GM21529 (cell line): Measurements from ENCODE around the gene CDK2AP2.

Experiments used
- ATAC-seq: cut with Tn5 transposase; IDR thresholded peaks from one replicate; pipeline ENCODE4 v1.9.1; 2021; ENCODE audit not compliant: unreplicated experiment

CDK2AP2 gene

GRCh38 chr11:67504005-67504949 lies 3.7 kb downstream of the CDK2AP2 start:
- ATAC-seq, result no peak

- no peak for ATAC-seq
Observed at GRCh38 chr11:67503119-67504004, 4.6 kb downstream of the CDK2AP2 start.

- ATAC-seq, result no peak
Observed at GRCh38 chr11:67502328-67502979, 5.5 kb downstream of the CDK2AP2 start.

GRCh38 chr11:67501854-67502253 lies 6.1 kb downstream of the CDK2AP2 start:
- no peak for ATAC-seq

- no peak for ATAC-seq
Observed at GRCh38 chr11:67500831-67501715, 6.9 kb downstream of the CDK2AP2 start.

- ATAC-seq, result no peak
Observed at GRCh38 chr11:67500484-67500821, 7.5 kb downstream of the CDK2AP2 start.

GRCh38 chr11:67499808-67500483 lies 8.0 kb downstream of the CDK2AP2 start:
- ATAC-seq, result no peak

- ATAC-seq, result no peak
Observed at GRCh38 chr11:67498544-67498972, 9.4 kb downstream of the CDK2AP2 start.

- no peak for ATAC-seq
Observed at GRCh38 chr11:67497656-67498291, 10.2 kb downstream of the CDK2AP2 start.

GRCh38 chr11:67496113-67496512 lies 11.8 kb downstream of the CDK2AP2 start:
- no peak for ATAC-seq

- no peak for ATAC-seq
Observed at GRCh38 chr11:67495234-67496005, 12.5 kb downstream of the CDK2AP2 start.

GRCh38 chr11:67494371-67495233 lies 13.4 kb downstream of the CDK2AP2 start:
- no peak for ATAC-seq

GRCh38 chr11:67493548-67494370 lies 14.2 kb downstream of the CDK2AP2 start:
- no peak for ATAC-seq

GRCh38 chr11:67492801-67493547 lies 15.0 kb downstream of the CDK2AP2 start:
- no peak for ATAC-seq

GRCh38 chr11:67492069-67492727 lies 15.8 kb downstream of the CDK2AP2 start:
- no peak for ATAC-seq
